Osteoblast (primary cell): ENCODE data around the gene VRTN. TPM values are rescaled to one million over a fixed set of nuclear protein-coding genes. Genes with fewer than 3 reads are reported as not detected.

Experiments used
- DNase-seq: peaks from one replicate; pipeline ENCODE4 v3.0.0; 2011; ENCODE audit warnings: low spot score, mixed read lengths; ENCODE audit not compliant: insufficient read length; ENCODE audit errors: missing footprints
- H2AFZ ChIP-seq: 2 replicates; pipeline ENCODE4 v1.6.0; 2011; ENCODE audit warnings: mild to moderate bottlenecking, low read length
- H3K27ac ChIP-seq: 2 replicates; pipeline ENCODE4 v1.5.1; 2011; ENCODE audit warnings: mild to moderate bottlenecking, low read depth, low read length, moderate library complexity
- H3K27me3 ChIP-seq: 2 replicates; pipeline ENCODE4 v1.6.0; 2012; ENCODE audit warnings: mild to moderate bottlenecking, control low read depth, inconsistent platforms, low read length, moderate library complexity; ENCODE audit not compliant: insufficient read depth
- H3K36me3 ChIP-seq: 2 replicates; pipeline ENCODE4 v1.5.1; 2011; ENCODE audit warnings: mild to moderate bottlenecking, low read length, control low read depth, moderate library complexity; ENCODE audit not compliant: insufficient read depth
- H3K4me1 ChIP-seq: 2 replicates; pipeline ENCODE4 v1.5.1; 2011; ENCODE audit warnings: mild to moderate bottlenecking, low read length, control low read depth, moderate library complexity; ENCODE audit not compliant: insufficient read depth
- H3K4me2 ChIP-seq: 2 replicates; pipeline ENCODE4 v1.6.0; 2011; ENCODE audit warnings: mild to moderate bottlenecking, low read length; ENCODE audit not compliant: insufficient read depth
- H3K4me3 ChIP-seq: fragments of 200-600 bp; sonication (generic); 3 replicates; pipeline ENCODE4 v1.5.1; 2012; ENCODE audit warnings: mild to moderate bottlenecking, low read length, inconsistent platforms; ENCODE audit not compliant: insufficient read depth
- H3K79me2 ChIP-seq: 2 replicates; pipeline ENCODE4 v1.6.0; 2012; ENCODE audit warnings: mild to moderate bottlenecking, low read length, control low read depth, inconsistent platforms; ENCODE audit not compliant: insufficient read depth
- H3K9me3 ChIP-seq: 2 replicates; pipeline ENCODE4 v1.5.1; 2011; ENCODE audit warnings: low read depth, low read length, control low read depth
- H4K20me1 ChIP-seq: 2 replicates; pipeline ENCODE4 v1.6.0; 2012; ENCODE audit warnings: mild to moderate bottlenecking, low read length, control low read depth; ENCODE audit not compliant: insufficient read depth
- CTCF ChIP-seq: IDR thresholded peaks from 2 replicates; pipeline ENCODE4 v1.5.1; 2011; ENCODE audit warnings: mild to moderate bottlenecking, low read depth, low read length, moderate library complexity; ENCODE audit errors: extremely low read depth
- total RNA-seq: library from RNA; depleted of rRNA; stranded (reverse); fragments of >200 nt; gene quantifications from 2 replicates; pipeline ENCODE4 v1.2.3, GENCODE V29; 2012

The VRTN gene
- total RNA-seq, 1 donor, result not detected

GRCh38 chr14:74392616-74393570 is 44.6 kb downstream of the VRTN start:
- no peak overlapping the region for H3K4me2 ChIP-seq
- no peaks in the 10 kb centered on the region for H3K79me2 ChIP-seq
- no peaks in the 10 kb centered on the region for H3K4me1 ChIP-seq
- H3K27ac ChIP-seq, result no peak overlapping the region
- H3K27me3 ChIP-seq, result peaks cover 47% of the 10 kb centered on the region
- H2AFZ ChIP-seq, result no peak overlapping the region
- no peak for TF ChIP-seq CTCF
- H3K36me3 ChIP-seq, result no peaks in the 10 kb centered on the region
- no peaks in the 10 kb centered on the region for H4K20me1 ChIP-seq
- H3K9me3 ChIP-seq, result no peaks in the 10 kb centered on the region
- DNase-seq, result no peak
- H3K4me3 ChIP-seq, result no peak overlapping the region

- no peaks in the 10 kb centered on the region for H4K20me1 ChIP-seq
- no peak overlapping the region for H3K27ac ChIP-seq
- no peaks in the 10 kb centered on the region for H3K79me2 ChIP-seq
- TF ChIP-seq CTCF, result no peak
- H2AFZ ChIP-seq, result no peak overlapping the region
- H3K4me3 ChIP-seq, result no peak overlapping the region
- DNase-seq, result no peak
- no peaks in the 10 kb centered on the region for H3K9me3 ChIP-seq
- H3K4me1 ChIP-seq, result no peaks in the 10 kb centered on the region
- H3K36me3 ChIP-seq, result no peaks in the 10 kb centered on the region
- H3K27me3 ChIP-seq, result peaks cover 41% of the 10 kb centered on the region
- no peak overlapping the region for H3K4me2 ChIP-seq
These were observed 46.3 kb downstream of the VRTN start for GRCh38 chr14:74394549-74394948.

GRCh38 chr14:74395094-74395493 is 46.8 kb downstream of the VRTN start:
- Histone ChIP-seq H2AFZ (no peak overlapping the region), H3K4me2 (no peak overlapping the region), H3K4me1 (no peaks in the 10 kb centered on the region), H3K27ac (no peak overlapping the region), H3K4me3 (no peak overlapping the region), H3K79me2 (no peaks in the 10 kb centered on the region), H3K27me3 (peaks cover 44% of the 10 kb centered on the region), H3K9me3 (no peaks in the 10 kb centered on the region), H4K20me1 (no peaks in the 10 kb centered on the region), H3K36me3 (no peaks in the 10 kb centered on the region)
- TF ChIP-seq CTCF, result no peak
- no peak for DNase-seq

- Histone ChIP-seq H2AFZ (no peak overlapping the region), H3K27me3 (peaks cover 38% of the 10 kb centered on the region), H3K36me3 (no peaks in the 10 kb centered on the region), H3K4me3 (no peak overlapping the region), H3K9me3 (no peaks in the 10 kb centered on the region), H3K4me2 (no peak overlapping the region), H3K79me2 (no peaks in the 10 kb centered on the region), H3K27ac (no peak overlapping the region), H3K4me1 (no peaks in the 10 kb centered on the region), H4K20me1 (no peaks in the 10 kb centered on the region)
- peak; percentile 58 for DNase-seq
- TF ChIP-seq CTCF, result no peak
These were observed 51.9 kb downstream of the VRTN start for GRCh38 chr14:74400031-74400685.
